Measurements from ENCODE around the gene SEZ6L.

Gene SEZ6L

GRCh38 chr22:26380072-26380830, 211.0 kb downstream of the SEZ6L start:
- DNase-seq (ENCODE audit: low read depth in 1 of 2, low spot score in 1 of 2): no peak
- peaks cover 2% of the 10 kb centered on the region for H3K27me3 ChIP-seq (ENCODE audit: insufficient read depth, poor library complexity, severe bottlenecking)
- TF ChIP-seq, protein P1, sequence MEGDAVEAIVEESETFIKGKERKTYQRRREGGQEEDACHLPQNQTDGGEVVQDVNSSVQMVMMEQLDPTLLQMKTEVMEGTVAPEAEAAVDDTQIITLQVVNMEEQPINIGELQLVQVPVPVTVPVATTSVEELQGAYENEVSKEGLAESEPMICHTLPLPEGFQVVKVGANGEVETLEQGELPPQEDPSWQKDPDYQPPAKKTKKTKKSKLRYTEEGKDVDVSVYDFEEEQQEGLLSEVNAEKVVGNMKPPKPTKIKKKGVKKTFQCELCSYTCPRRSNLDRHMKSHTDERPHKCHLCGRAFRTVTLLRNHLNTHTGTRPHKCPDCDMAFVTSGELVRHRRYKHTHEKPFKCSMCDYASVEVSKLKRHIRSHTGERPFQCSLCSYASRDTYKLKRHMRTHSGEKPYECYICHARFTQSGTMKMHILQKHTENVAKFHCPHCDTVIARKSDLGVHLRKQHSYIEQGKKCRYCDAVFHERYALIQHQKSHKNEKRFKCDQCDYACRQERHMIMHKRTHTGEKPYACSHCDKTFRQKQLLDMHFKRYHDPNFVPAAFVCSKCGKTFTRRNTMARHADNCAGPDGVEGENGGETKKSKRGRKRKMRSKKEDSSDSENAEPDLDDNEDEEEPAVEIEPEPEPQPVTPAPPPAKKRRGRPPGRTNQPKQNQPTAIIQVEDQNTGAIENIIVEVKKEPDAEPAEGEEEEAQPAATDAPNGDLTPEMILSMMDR (IDR thresholded peaks at IDR 0.05; ENCODE audit: insufficient read depth, low read length): no peak
- TF ChIP-seq GABPA (IDR thresholded peaks at IDR 0.05; ENCODE audit: low read depth) (no peak), REST (IDR thresholded peaks at IDR 0.05; ENCODE audit: insufficient replicate concordance, low read depth) (no peak), SPI1 (IDR thresholded peaks at IDR 0.05; ENCODE audit: borderline replicate concordance, low read depth) (no peak), POLR2AphosphoS5 (IDR thresholded peaks at IDR 0.05; ENCODE audit: low read depth) (no peak)
- H3K27ac ChIP-seq (replicated peaks): no peak overlapping the region
- no peak overlapping the region for H3K4me3 ChIP-seq (replicated peaks; ENCODE audit: insufficient read depth, low read length)

- no peak for TF ChIP-seq POLR2AphosphoS5 (IDR thresholded peaks at IDR 0.05; ENCODE audit: low read depth)
- TF ChIP-seq SPI1 (IDR thresholded peaks at IDR 0.05; ENCODE audit: borderline replicate concordance, low read depth): no peak
- TF ChIP-seq GABPA (IDR thresholded peaks at IDR 0.05; ENCODE audit: low read depth): no peak
- TF ChIP-seq REST (IDR thresholded peaks at IDR 0.05; ENCODE audit: insufficient replicate concordance, low read depth): no peak
- TF ChIP-seq, protein P1 (IDR thresholded peaks at IDR 0.05; ENCODE audit: insufficient read depth, low read length): no peak
- Histone ChIP-seq H3K4me3 (replicated peaks; ENCODE audit: insufficient read depth, low read length) (no peak overlapping the region), H3K27me3 (ENCODE audit: insufficient read depth, poor library complexity, severe bottlenecking) (peaks cover 2% of the 10 kb centered on the region), H3K27ac (replicated peaks) (no peak overlapping the region)
- DNase-seq (ENCODE audit: low read depth in 1 of 2, low spot score in 1 of 2): no peak
Observed at GRCh38 chr22:26382782-26383181, 213.5 kb downstream of the SEZ6L start.

- H3K4me3 ChIP-seq (replicated peaks; ENCODE audit: insufficient read depth, low read length): no peak overlapping the region
Observed at GRCh38 chr22:26383968-26384556, 214.8 kb downstream of the SEZ6L start.

More at GRCh38 chr22:26383968-26384556, 214.8 kb downstream of the SEZ6L start:
- no peak for DNase-seq (ENCODE audit: low read depth in 1 of 2, low spot score in 1 of 2)
- no peak overlapping the region for H3K27ac ChIP-seq (replicated peaks)
- H3K27me3 ChIP-seq (ENCODE audit: insufficient read depth, poor library complexity, severe bottlenecking): peaks cover 2% of the 10 kb centered on the region
- TF ChIP-seq POLR2AphosphoS5 (IDR thresholded peaks at IDR 0.05; ENCODE audit: low read depth) (no peak), REST (IDR thresholded peaks at IDR 0.05; ENCODE audit: insufficient replicate concordance, low read depth) (no peak), GABPA (IDR thresholded peaks at IDR 0.05; ENCODE audit: low read depth) (no peak), SPI1 (IDR thresholded peaks at IDR 0.05; ENCODE audit: borderline replicate concordance, low read depth) (no peak)
- TF ChIP-seq, protein P1 (IDR thresholded peaks at IDR 0.05; ENCODE audit: insufficient read depth, low read length): no peak
